Measurements from ENCODE around the gene EPB41L3.

EPB41L3 gene

DNA sequence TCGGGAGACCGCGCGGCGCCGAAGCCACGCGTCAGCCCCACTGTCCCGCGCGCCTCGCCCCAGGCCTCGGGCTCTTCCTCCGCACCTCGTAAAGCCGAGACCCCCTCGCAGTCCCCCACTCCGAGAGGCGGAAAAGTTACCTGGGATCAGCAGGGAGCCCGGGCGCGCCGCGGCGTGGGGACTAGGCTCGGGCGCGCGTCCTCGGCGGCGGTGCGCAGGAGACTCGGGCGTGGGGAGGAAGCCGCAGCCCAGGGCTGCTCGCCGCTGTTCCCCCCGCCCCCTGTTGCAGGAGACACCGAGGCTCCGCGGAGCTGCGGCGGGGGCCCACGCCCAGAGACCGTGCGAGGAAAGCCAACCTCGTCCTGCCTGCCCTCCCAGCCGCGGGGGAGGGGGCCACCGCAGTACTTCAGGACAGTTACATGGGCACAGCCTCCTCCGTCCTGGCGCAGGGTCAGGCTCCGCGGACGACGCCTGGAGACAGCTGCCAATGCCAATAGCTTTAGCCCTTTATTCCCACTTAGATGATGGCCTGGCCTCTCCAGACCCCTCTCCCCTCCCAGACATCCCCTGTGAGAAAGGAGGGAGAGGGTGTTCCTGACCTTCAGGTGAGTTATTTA is at the start of gene EPB41L3:
Gene EPB41L3, minus strand, starts transcription at position 225 of the 617 bp plus-strand sequence. CDS start 54,814 bp downstream, outside the sequence.
- DNase-seq = peak; percentile 11

DNA sequence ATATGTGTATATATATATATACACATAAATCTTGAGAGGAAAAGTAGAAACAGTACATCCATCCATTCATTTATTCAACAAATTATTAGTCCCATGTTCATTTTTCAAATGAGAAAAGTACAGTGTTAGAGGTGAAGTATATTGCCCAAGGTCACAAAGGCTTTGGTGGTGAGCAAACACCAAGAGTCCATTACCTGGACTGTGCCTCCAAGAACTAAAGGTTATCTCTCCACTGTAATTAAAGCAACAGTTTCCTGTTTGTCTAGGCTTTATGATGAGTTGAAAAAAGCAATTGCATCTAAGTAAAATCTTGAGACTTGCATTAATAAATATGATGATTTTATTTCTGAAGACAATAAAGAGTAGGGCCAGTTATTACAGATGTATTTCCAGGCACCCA is 44.7 kb upstream of the EPB41L3 start:
- no peak for DNase-seq

DNA sequence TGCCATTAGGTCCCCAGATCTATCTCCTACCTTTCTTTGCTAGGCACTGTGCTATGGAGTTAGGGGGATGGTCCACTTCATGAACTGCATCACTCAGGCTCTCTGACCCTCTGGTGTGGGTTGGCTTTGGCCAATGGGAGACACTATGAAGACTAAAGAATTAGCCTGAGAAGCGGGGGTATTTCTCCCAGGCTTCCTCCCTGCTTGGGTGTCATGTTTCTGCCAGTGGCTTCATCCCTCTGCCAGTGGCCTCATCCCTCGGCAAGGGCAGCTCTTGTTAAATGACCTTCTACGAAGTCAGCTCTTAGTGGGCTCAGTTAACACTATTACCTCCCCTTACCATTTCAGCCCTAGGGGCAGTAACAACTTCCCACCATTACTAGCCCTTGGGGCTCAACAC is 41.9 kb upstream of the EPB41L3 start:
- DNase-seq = no peak

DNA sequence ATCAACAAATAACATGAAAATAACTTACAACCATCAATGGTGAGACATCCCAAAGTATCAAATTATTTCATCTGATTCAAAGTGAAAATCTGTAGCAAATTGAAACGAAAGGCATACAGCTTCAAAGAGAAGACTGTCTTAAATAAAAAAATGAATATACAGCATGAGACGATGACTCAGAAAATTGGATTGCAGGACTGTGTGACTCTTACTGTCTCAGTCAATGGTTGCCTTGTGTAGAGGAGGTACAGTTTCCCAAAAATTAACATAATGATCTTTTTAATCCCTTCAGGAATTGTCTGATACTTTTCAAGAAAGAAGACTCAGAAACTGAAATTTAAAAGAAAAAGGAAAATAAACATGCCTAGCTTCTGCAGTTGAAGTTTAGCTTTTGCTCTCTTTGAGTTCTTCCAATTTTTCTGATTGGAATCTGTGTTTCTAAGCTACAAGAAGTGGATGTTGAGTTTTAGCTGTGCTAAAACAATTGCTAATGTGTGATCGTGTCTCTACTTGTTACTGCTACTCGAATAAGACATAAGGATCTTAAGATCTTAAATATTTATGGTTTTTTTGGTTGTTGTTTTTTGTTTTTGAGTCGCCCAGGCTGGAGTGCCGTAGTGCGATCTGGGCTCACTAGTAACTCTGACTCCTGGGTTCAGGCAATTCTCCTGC is 41.1 kb upstream of the EPB41L3 start:
- DNase-seq = no peak

DNA sequence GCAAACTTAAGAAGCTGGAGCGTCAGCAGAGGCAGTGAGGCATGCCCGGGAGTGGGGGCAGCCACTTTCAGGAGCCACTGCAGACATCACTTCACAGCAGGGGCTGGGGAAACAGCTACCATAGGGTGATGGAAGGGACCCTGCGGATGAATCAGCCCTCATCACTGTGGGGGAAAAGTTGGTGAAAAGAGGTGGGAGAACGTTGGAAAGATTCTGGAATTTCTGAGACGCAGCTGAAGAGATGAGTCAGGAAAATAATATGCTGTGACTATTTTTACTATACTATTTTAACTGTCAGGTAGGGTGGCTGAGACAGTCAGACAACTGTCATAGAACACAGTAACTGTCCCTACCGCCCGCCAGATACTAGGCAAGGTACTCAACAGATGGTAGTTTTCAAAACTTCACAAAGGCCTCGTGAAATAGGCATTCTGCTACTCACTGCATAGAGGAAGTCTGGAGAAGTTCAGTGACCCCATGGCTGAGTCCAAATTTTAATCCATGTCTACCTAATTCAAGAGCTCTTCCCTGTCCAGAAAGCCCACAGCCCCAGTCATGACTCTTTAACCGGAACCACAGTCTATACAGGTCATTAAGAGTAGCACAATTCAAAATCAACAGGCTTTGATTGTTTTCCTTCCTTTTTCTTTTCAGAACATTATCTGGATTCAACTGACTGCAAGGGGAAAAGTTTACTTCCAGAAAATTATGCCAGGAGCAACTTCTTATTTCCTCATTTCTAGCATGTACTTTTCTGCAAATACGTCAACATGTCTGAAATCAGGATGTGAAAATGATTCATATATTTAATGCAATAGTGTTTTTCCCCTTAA is 39.3 kb upstream of the EPB41L3 start:
- DNase-seq = no peak

DNA sequence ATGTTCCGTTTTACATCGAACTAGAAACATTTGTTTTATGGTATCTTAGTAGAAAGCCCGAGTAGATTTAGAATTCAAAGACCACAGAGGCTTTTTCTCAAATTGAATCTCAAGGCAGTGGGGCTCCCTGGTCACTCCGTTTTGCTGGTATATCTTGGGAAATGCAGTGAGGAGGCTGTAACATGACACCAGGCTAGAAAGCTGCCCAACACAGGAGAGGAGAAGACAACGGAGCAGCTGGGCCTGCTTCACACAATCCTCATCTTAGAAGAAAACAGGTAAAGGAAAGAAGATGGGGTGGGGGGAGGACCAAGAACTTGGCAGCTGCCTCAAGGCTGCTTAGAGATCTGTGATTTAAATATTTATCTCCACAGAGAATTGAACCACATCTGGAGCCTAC is 38.3 kb upstream of the EPB41L3 start:
- no peak for DNase-seq

DNA sequence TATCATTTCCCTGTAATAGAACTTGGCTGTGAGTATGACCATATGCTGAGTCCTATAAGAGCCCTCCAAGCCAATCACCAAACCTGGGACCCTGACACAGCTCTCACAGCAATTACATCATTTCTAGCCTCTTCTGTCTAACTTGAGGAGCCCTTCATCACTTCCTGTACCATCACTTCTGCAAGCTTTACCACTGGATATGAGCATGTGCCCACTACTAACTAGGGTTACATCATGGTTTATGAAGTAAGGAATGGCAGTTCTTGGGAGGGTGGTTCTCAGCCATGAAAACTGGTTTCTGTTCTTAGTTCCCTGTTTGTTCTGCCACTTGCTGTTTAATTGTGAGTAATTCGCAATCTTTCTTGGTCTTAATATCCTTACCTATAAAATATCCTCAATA is 31.0 kb upstream of the EPB41L3 start:
- no peak for DNase-seq

DNA sequence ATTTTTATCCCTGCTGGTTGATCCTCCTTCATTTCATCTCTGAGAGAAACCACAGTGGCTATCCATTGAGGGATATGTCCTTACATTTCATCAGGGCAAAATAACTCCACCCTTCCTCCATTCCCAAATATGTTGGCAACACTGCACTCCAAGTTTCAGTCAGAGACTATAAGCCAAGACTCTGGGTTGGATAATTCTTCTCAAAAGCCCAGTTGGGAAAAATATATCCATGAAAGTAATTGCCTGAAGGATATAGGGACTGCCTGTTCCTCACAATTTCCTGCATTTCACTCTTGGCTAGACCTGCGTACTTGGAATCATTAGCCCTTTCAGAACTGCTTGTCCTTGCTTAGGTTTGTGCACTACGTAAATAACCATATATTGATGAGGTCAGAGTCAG is 27.9 kb upstream of the EPB41L3 start:
- no peak for DNase-seq

DNA sequence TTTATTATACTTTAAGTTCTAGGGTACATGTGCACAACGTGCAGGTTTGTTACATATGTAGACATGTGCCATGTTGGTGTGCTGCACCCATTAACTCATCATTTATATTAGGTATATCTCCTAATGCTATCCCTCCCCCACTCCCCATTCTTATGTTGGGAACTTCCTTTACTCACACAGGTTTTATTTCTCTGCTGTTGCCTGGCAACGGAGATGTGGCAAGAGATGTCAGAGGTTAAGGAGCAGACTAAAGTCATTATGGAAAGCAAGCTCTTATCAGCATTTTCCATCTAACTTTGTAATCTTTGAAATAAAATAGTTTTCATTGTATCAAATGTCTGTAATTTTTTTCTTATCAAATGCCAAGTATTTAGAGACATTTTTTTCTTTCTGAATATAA is 26.8 kb upstream of the EPB41L3 start:
- peak; percentile 1 for DNase-seq

DNA sequence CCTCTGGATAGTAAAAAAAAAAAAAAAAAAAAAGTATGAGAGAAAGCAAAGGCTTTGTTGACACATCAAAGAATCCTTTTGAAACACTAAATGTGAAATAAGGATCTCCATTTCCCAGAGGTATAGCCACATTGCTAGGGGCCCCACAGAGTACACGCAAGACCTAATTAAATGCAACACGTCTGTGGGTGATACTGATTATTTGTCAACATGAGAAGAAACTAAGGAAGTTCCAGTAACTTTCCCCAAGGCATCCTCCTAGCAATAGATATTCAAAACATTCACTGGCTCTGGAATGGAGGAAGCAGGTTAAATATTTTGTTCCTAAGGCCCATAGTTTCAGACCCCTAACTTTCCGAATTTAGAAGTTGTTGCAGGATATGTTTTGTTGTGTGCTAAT is 24.6 kb upstream of the EPB41L3 start:
- no peak for DNase-seq

DNA sequence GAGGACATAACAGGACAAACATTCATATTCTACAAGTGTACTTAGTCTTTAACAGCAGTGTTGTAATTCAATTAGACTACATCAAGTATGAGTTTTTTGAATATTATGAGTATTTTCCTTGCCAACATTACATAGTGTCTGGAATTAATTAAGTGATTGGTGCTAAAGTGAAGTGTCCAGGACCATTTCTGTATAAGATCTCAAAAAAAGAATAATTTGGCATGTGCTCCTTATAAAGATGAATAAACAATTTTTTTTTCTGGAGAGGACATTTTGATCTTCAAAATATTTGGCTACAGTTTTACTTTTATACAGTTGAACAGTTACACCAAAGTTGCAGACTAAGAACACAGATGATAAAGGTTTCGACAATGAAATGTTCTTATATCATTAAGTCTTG is 15.1 kb upstream of the EPB41L3 start:
- DNase-seq = no peak

DNA sequence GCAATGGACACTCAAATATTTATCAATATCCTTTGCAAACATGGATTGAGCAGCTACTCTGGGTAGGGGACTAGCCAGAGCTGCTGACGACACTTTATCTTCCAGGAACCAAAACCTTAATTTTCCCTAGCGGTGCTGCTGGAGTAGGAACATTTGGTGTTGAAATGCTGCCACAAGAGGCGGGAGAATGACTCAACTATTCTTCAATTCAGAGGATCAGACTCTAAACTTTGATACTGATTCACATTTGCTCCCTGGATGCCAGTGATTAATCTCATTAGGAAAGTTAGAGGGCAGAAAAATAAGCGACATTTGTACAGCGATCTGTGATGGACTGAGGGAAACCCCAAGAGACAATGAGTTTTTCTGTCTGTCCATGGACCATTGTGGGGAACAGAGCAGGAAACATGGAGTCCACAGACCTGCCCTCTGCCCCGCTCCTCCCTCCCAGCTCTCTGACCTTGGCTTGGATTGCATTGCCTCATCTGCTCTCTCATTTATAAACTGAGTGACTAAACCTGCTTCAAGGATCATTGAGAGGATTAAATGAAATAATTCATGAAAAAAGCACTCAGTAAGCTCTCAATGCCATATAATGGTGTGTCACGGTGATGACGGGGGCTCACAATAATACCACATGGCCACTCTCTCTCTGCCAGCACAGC is 12.6 kb upstream of the EPB41L3 start:
- no peak for DNase-seq

DNA sequence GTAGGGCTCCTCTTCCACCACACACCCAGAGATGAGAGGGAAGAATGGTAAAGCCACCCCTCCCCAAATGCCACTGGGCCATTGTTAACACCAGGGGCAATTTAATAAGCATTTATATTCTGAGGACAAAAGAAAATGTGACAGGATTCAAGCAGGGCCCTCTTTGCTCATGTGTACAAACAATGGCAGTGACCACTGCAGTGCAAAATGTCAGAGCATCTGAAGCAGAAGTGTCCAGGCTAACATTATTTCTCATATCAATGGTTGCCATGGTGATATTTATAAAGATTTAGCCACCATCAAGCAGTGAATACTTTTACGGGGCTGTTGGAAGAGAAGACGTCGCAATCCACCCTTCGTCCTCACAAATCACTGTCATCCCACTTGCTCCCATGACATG is 10.8 kb upstream of the EPB41L3 start:
- DNase-seq = no peak

DNA sequence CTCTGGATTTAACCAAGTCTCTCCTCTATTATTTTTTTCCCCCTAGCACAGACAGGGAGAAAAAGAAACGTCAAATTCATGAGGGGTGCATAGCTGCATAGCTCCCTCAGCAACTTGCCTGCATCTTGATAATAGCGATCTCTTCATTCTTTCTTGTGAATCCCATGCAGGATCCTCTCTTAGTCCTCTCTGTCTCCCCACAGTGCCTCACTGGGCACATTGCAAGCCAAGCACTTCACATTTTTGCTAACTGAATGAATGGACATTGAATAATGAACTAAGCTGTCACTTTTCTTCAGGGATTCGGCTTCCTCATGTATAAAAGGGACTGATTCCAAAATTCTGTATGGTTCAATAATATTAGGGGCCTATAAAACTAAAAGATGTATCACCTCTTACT is 2.9 kb upstream of the EPB41L3 start:
- peak; percentile 25 for DNase-seq

DNA sequence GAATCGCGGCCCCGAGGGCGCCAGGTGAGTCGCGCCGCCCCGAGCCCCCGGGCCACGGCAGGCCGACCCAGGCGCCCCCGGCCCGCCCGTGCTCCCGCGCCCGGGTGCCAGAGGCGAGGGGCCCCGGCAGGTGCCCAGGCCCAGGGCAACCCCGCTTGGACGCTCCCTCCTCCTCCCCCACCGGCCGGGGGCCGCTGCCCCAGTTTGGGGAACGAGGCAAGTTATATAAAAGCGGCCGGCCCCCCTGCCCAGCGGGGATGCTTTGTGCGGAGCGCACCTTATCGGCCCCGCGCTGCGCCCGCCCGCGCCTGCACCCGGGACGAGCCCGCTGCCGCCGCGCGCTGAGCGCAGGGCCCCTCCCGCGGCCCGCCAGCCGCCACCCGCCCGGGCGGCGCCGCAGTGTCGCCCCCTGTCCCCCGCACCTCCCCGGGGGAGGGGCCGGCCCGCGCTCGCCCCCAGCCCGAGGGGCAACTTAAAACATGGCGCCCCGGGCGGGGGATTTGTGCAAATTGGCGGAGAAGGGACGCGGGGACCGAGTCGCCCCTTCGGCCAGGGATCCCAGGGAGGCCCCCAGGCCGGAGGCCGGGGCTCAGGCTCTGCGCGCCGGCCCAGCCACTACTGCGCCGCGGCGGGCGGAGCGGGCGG is 639 bp downstream of the EPB41L3 start:
- DNase-seq = no peak

DNA sequence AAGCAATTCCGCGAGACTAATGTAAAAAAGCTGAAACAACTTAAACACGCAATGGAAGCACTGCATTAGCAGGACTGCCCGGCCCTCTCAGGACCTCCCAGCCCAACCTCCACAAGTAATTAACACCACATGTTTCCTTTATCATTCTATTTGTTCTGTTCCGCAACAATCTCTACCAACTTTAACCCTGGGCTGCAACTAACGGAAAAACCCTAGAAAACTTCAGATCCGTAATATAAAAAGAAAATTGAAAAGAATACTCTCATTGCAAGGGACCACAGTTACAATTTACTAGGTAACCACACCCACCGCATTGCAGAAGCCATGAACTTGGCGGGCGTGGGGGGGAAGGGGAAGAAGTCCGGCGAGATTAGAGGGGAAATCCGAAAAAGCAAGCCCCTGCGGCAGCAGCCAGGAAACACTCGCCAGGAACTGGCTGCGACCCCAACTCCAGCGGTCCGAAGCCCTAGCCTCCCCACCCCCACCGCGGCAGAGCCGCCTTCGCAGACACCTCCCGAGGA is 1.2 kb downstream of the EPB41L3 start:
- no peak for DNase-seq

DNA sequence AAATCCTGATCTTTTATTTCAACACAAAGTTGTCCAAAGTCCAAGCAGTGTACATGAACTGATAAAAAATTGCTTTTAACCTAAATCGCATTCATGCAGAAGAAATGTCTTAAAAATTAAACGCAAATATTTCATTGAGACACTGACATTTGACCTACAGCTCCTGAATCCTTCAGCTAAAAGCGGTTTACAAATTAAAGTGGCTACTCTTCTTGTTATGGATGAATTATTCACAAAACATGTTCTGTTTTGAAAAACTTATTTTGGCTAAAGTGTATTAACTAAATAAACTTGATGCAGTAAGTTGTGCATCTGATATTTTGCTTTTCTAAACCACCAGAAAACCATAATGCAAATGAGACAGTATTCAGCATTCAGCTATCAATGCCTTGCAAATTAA is 2.2 kb downstream of the EPB41L3 start:
- DNase-seq = no peak

DNA sequence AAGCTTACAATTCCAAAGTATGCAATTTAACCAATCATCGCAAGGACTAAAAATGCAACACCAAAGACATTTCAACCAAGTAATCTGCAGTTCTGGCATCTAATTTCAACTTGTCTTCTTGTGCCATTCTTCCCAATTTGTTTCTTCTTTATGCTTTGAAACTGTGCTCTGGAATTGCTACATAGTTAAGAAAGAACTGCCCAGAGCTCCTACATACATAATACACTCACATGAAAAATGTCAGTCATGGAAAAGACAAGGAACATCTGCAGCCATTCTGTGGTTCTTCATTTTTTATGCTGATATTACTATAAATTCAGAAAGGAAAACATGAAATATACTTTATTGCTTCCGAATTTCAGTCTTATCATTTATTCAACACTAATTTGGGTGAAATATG is 4.4 kb downstream of the EPB41L3 start:
- no peak for DNase-seq

DNA sequence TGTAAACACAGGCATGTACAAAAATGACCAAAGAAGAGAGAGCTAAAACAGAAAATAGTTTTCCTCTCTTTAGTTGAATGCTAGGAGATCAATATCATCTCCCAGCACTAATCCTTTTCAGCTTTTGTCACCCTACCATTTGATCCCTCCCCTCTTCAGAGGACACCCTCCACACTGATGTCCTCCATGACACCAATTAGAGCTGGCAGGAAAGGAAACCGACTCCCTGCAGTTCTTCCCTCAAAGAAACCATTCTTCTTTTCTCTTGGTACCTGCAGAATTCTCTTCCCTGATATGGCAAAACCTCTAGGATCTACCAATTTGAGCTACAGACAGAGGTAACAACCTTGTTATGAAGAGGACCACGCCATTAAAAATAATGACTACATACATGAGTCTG is 5.3 kb downstream of the EPB41L3 start:
- no peak for DNase-seq

DNA sequence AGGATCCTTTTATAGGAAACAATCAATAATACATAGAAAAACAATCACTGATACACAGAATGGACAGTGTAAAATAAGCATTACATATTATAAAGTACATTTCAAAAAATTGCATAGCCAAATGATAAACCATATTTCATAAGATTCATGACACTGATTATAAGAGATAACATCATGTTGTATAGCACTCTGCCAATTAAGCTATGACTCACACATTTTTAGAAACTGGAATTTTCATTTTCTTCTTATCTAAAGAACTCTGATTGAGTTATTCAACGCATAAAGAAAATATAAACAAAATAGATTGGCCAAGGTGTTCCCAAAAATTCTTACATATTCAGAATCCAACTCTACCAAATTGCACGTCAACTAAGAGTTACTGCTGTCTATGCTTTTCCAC is 5.9 kb downstream of the EPB41L3 start:
- no peak for DNase-seq

DNA sequence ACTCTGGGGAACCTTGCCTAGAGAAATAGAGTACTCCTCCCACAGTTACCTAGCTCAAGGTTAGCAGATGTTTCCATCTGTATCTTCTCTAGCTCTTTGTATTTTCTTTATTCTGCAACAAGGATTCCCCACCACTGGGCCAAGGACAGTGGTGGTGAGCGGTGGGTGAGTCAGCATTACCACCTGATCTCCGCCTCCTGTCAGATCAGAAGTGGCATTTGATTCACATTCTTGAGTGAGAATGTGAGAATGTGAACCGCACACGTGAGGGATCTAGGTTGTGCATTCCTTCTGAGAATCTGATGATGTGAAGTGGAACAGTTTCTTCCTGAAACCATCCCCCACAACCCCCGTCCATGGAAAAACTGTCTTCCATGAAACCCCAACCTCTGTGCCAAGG is 9.0 kb downstream of the EPB41L3 start:
- no peak for DNase-seq

DNA sequence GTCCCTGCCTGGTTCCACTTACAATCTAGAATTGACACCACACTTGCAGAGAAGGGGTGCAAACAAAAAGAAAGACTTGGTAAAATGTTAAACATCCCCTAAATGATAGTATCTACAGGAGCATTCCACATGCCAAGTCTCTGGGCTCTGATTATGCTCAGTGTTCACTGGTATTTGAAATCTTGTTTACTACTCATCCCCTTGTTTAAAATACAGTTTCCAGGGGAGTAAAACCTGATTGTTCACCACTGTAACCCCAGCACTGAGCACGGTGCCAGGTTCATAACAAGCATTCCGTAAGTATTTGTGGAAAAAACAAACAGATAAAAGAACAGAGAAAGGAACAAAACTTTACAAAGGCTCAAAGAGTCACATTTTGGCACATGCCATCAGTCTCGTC is 11.7 kb downstream of the EPB41L3 start:
- DNase-seq = no peak

DNA sequence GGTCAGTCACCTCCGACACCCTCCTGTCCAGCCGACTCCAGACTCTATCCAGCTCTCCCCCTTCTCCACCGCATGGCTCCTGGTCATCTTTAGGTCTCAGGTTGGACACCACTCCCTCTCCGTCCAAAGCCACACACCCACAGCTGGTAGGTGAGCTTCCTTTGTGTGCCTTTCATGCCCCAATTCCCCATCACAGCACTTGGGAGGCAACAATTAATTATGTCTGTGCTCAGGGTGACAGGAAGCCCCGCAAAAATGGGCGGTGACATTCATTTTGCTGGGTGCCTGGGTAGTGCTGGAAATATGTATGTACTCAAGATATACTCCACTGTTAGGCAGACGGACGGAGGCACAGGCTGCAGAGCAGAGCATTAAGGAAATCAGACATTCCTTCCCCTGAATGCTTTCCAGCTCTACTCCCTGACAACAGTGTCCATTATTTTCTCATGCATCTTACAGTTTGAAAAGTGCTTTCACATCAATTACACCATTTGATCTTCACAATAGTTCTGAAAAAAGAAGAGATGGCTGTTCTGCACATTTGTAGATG is 13.1 kb downstream of the EPB41L3 start:
- no peak for DNase-seq

All from NCI-H1694 treated with DMSO at 0.1 percent for 48 hours (cell line).